GM19395 (cell line): Measurements from ENCODE around the gene RAPGEF3.
A peak's percentile ranks its signal among the peaks of the same experiment; 100 is the strongest.

Source experiments
- ATAC-seq: cut with Tn5 transposase; IDR thresholded peaks from one replicate; pipeline ENCODE4 v1.9.1; 2021; ENCODE audit warnings: mild to moderate bottlenecking, moderate library complexity; ENCODE audit not compliant: unreplicated experiment

The RAPGEF3 gene

GRCh38 chr12:47790676-47791350, 32.1 kb upstream of the RAPGEF3 start:
- ATAC-seq = no peak

- no peak for ATAC-seq
Observed at GRCh38 chr12:47789712-47790489, 31.2 kb upstream of the RAPGEF3 start.

GRCh38 chr12:47789141-47789540, 30.5 kb upstream of the RAPGEF3 start:
- no peak for ATAC-seq

GRCh38 chr12:47787596-47788319, 29.1 kb upstream of the RAPGEF3 start:
- ATAC-seq = no peak

GRCh38 chr12:47786662-47787280, 28.1 kb upstream of the RAPGEF3 start:
- ATAC-seq = no peak

GRCh38 chr12:47785887-47786661, 27.4 kb upstream of the RAPGEF3 start:
- no peak for ATAC-seq

GRCh38 chr12:47785036-47785886, 26.6 kb upstream of the RAPGEF3 start:
- ATAC-seq = no peak

GRCh38 chr12:47783821-47784819, 25.4 kb upstream of the RAPGEF3 start:
- no peak for ATAC-seq

GRCh38 chr12:47783024-47783755, 24.5 kb upstream of the RAPGEF3 start:
- ATAC-seq = no peak

GRCh38 chr12:47782372-47782770, 23.7 kb upstream of the RAPGEF3 start:
- no peak for ATAC-seq

- no peak for ATAC-seq
Observed at GRCh38 chr12:47781479-47782371, 23.0 kb upstream of the RAPGEF3 start.

- no peak for ATAC-seq
Observed at GRCh38 chr12:47779943-47780504, 21.3 kb upstream of the RAPGEF3 start.

GRCh38 chr12:47779301-47779942, 20.7 kb upstream of the RAPGEF3 start:
- peak; percentile 90 for ATAC-seq

GRCh38 chr12:47778881-47779280, 20.2 kb upstream of the RAPGEF3 start:
- no peak for ATAC-seq

- ATAC-seq = no peak
Observed at GRCh38 chr12:47777741-47778558, 19.3 kb upstream of the RAPGEF3 start.
